ENCODE data around the gene KCNB1. TPM values are rescaled to one million over a fixed set of nuclear protein-coding genes. Genes with fewer than 3 reads are reported as not detected.
A peak's percentile ranks its signal among the peaks of the same experiment; 100 is the strongest.

The KCNB1 gene
- total RNA-seq, 3 donors from 2014 or later = 3.9 to 21.8 (median 5.1) TPM

- intact Hi-C loops (cut with DNase I; ENCODE audit: low total_unique reads) = no loop called here
- no peak for DNase-seq (ENCODE audit: low spot score in 2 of 2)
- Histone ChIP-seq H3K27ac (no peak overlapping the region), H3K9me3 (no peaks in the 10 kb centered on the region), H3K4me1 (no peaks in the 10 kb centered on the region), H3K27me3 (no peaks in the 10 kb centered on the region), H3K4me3 (no peak overlapping the region), H3K36me3 (no peaks in the 10 kb centered on the region)
- TF ChIP-seq POLR2A (IDR thresholded peaks at IDR 0.05) (no peak), POLR2AphosphoS5 (IDR thresholded peaks at IDR 0.05) (no peak)
- TF ChIP-seq, protein P1, sequence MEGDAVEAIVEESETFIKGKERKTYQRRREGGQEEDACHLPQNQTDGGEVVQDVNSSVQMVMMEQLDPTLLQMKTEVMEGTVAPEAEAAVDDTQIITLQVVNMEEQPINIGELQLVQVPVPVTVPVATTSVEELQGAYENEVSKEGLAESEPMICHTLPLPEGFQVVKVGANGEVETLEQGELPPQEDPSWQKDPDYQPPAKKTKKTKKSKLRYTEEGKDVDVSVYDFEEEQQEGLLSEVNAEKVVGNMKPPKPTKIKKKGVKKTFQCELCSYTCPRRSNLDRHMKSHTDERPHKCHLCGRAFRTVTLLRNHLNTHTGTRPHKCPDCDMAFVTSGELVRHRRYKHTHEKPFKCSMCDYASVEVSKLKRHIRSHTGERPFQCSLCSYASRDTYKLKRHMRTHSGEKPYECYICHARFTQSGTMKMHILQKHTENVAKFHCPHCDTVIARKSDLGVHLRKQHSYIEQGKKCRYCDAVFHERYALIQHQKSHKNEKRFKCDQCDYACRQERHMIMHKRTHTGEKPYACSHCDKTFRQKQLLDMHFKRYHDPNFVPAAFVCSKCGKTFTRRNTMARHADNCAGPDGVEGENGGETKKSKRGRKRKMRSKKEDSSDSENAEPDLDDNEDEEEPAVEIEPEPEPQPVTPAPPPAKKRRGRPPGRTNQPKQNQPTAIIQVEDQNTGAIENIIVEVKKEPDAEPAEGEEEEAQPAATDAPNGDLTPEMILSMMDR (IDR thresholded peaks at IDR 0.05) = no peak
Measured at GRCh38 chr20:49351775-49352174, 130.7 kb downstream of the KCNB1 start.

- no peaks in the 10 kb centered on the region for H3K36me3 ChIP-seq
- no peaks in the 10 kb centered on the region for H3K27me3 ChIP-seq
- no peak overlapping the region for H3K4me3 ChIP-seq
- intact Hi-C loops (cut with DNase I; ENCODE audit: low total_unique reads) = no loop called here
- TF ChIP-seq POLR2A (IDR thresholded peaks at IDR 0.05) (no peak), POLR2AphosphoS5 (IDR thresholded peaks at IDR 0.05) (peak in 2 of 3 donors; percentile 27 to 57)
- TF ChIP-seq, protein P1 (IDR thresholded peaks at IDR 0.05) = no peak
- DNase-seq (ENCODE audit: low spot score in 2 of 2) = no peak
- H3K4me1 ChIP-seq = no peaks in the 10 kb centered on the region
- H3K9me3 ChIP-seq = no peaks in the 10 kb centered on the region
- H3K27ac ChIP-seq = no peak overlapping the region
Measured at GRCh38 chr20:49349694-49350252, 132.7 kb downstream of the KCNB1 start.

DNA sequence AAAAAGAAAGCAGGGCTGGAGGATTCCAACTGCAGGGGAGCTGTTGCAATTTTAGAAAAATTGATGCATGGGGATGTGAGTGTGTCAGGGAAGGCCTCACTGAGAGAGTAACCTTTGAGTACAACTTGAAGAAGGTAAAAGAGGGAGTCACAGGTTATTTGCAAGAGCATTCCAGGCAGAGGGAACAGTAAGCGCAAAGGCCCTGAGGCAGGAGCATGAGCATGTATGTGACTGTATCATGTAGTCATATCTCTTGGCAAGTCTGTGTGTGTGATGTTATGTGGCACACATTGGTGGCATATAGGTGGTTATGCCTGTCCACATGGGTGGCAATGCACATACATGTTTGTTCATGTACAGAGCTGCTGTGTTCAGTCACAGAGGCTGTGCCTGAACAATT, 133.4 kb downstream of the KCNB1 start:
- Histone ChIP-seq H3K4me3 (no peak overlapping the region), H3K4me1 (no peaks in the 10 kb centered on the region), H3K36me3 (no peaks in the 10 kb centered on the region), H3K27ac (no peak overlapping the region), H3K9me3 (no peaks in the 10 kb centered on the region), H3K27me3 (no peaks in the 10 kb centered on the region)
- intact Hi-C loops (cut with DNase I; ENCODE audit: low total_unique reads) = no loop called here
- DNase-seq (ENCODE audit: low spot score in 2 of 2) = no peak
- TF ChIP-seq POLR2A (IDR thresholded peaks at IDR 0.05) = no peak
- TF ChIP-seq POLR2AphosphoS5 (IDR thresholded peaks at IDR 0.05) = no peak
- TF ChIP-seq, protein P1 (IDR thresholded peaks at IDR 0.05) = no peak

GRCh38 chr20:49348563-49348962, 133.9 kb downstream of the KCNB1 start:
- intact Hi-C loops (cut with DNase I; ENCODE audit: low total_unique reads) = no loop called here
- no peak overlapping the region for H3K4me3 ChIP-seq
- no peak for DNase-seq (ENCODE audit: low spot score in 2 of 2)
- no peaks in the 10 kb centered on the region for H3K36me3 ChIP-seq
- H3K4me1 ChIP-seq = no peaks in the 10 kb centered on the region
- H3K9me3 ChIP-seq = no peaks in the 10 kb centered on the region
- H3K27ac ChIP-seq = no peak overlapping the region
- H3K27me3 ChIP-seq = no peaks in the 10 kb centered on the region
- TF ChIP-seq POLR2AphosphoS5 (IDR thresholded peaks at IDR 0.05) = no peak

- H3K4me1 ChIP-seq = no peaks in the 10 kb centered on the region
- intact Hi-C loops (cut with DNase I; ENCODE audit: low total_unique reads) = no loop called here
Measured at GRCh38 chr20:49347156-49347555, 135.3 kb downstream of the KCNB1 start.

More at GRCh38 chr20:49347156-49347555, 135.3 kb downstream of the KCNB1 start:
- H3K27me3 ChIP-seq = no peaks in the 10 kb centered on the region
- no peak for DNase-seq (ENCODE audit: low spot score in 2 of 2)
- no peak overlapping the region for H3K27ac ChIP-seq
- no peak overlapping the region for H3K4me3 ChIP-seq
- TF ChIP-seq, protein P1 (IDR thresholded peaks at IDR 0.05) = no peak
- no peak for TF ChIP-seq POLR2A (IDR thresholded peaks at IDR 0.05)
- no peak for TF ChIP-seq POLR2AphosphoS5 (IDR thresholded peaks at IDR 0.05)
- no peaks in the 10 kb centered on the region for H3K36me3 ChIP-seq
- no peaks in the 10 kb centered on the region for H3K9me3 ChIP-seq

All from breast epithelium (tissue), 4 donors.